HG02885 (cell line): Measurements from ENCODE around the gene TAF6.

Experiments used
- ATAC-seq: cut with Tn5 transposase; IDR thresholded peaks from one replicate; pipeline ENCODE4 v1.9.1; 2021; ENCODE audit warnings: mild to moderate bottlenecking; ENCODE audit not compliant: unreplicated experiment, poor library complexity

Gene TAF6

GRCh38 chr7:100075418-100075817 lies 43.7 kb downstream of the TAF6 start:
- no peak for ATAC-seq

- ATAC-seq, result no peak
These were observed 44.3 kb downstream of the TAF6 start for GRCh38 chr7:100074841-100075240.

GRCh38 chr7:100072462-100072861 lies 46.7 kb downstream of the TAF6 start:
- ATAC-seq, result no peak

GRCh38 chr7:100071018-100071723 lies 48.0 kb downstream of the TAF6 start:
- no peak for ATAC-seq

- no peak for ATAC-seq
These were observed 49.2 kb downstream of the TAF6 start for GRCh38 chr7:100069991-100070390.

GRCh38 chr7:100066953-100067352 lies 52.2 kb downstream of the TAF6 start:
- ATAC-seq, result no peak

- ATAC-seq, result no peak
These were observed 53.5 kb downstream of the TAF6 start for GRCh38 chr7:100065452-100066186.

GRCh38 chr7:100064162-100064561 lies 55.0 kb downstream of the TAF6 start:
- no peak for ATAC-seq

GRCh38 chr7:100063376-100063775 lies 55.8 kb downstream of the TAF6 start:
- no peak for ATAC-seq

- ATAC-seq, result no peak
These were observed 57.5 kb downstream of the TAF6 start for GRCh38 chr7:100061518-100062193.

GRCh38 chr7:100059251-100059739 lies 59.9 kb downstream of the TAF6 start:
- no peak for ATAC-seq
